Activated CD8-positive, alpha-beta memory T cell treated with anti-CD3 and anti-CD28 coated beads for 36 hours (primary cell): ENCODE measurements around the gene APOD. TPM values are rescaled to one million over a fixed set of nuclear protein-coding genes. Genes with fewer than 3 reads are reported as not detected.

ENCODE experiments used
- CTCF ChIA-PET: fragments of 350-600 bp; sonication (Branson Sonifier 250); formaldehyde crosslinking; loops from one replicate; lab custom pipeline; 2021; ENCODE audit warnings: antibody characterized with exemption; lab: Charles Lee
- POLR2A ChIA-PET: fragments of 350-600 bp; sonication (Branson Sonifier 250); formaldehyde crosslinking; loops from one replicate; lab custom pipeline; 2021; ENCODE audit warnings: antibody characterized with exemption; lab: Charles Lee
- total RNA-seq, 2 experiments: library from RNA; stranded (reverse); gene quantifications; one replicate each; pipeline ENCODE4 v1.2.3, GENCODE V29; 2021

APOD gene
- total RNA-seq, 2 experiments from 2014 or later: not detected

DNA sequence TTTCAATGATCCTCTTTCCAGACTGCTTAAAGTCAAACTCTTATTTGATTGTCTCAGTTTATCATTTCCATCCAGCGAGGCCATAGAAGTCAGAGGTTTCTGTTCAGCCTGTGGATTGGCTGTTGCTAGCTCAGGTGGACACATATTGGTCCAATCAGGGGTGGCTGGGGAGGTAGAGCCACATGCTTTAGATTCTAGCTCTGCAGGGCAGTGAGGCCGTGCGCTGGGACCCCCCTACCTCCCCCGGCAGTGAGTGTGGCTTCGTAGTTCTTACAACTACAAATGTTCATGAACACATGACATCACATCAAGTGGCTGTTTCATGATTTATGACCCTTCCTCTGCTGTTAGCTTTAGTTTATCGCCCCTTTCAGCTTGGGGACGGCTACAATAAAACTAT, 18.0 kb downstream of the APOD start:
- CTCF ChIA-PET: interaction anchor here (1.1 kb wide), 1 partner anchor 10 kb away, joined by 3 read pairs; no protein-coding TSS in a partner anchor
- POLR2A ChIA-PET: no interaction called here

DNA sequence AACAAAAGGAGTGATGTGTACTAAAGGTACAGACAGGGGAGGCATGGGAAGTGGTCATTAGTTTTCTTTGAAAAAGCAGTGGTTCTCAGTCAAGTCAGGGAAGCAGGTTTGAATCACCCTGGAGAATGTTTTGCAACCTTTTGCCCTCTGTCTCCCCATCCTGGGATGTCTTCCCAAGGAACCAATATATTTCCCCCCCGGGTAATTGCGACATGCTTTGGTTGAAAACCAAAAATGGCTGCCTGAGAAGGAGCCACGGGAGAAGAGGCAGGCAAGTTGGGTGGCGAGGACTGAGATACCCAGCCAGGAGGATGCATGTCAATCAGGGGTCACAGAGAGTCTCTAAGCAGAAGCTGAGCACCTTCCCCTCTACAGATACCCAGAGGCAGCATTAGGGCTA, 20.4 kb downstream of the APOD start:
- POLR2A ChIA-PET: no interaction called here
- CTCF ChIA-PET: no interaction called here

DNA sequence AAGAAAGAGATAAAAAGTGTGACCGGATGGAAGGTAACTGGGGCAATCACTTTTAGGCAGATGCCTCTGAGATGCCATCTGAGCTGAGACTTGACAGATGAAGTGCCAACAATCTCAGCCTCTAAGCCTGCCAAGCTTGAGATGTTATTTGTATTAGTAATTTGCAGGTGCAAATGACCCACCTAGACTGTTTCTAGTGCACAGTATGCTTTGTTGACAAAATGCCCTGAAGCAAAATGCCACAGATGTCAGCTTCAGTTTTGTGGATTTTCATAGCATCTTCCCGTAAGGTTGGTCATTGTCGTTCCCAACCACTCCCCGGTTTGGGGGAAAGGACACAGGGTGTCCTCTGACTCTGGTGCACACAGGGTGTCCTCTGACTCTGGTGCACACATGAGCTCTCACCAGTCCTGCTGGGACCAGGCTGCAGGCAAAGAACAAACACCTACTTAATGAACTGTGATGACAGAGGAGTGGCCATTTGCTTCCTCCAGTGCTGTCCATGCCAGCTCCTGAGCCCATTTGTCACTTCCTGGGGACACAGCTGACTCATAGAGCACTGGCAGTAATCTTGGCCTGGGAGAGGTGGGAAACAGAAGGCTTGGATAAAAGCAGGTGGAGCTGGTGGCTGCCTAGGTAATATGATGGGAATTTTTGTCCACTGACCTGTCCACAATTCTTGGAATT, 23.9 kb downstream of the APOD start:
- ChIA-PET CTCF (interaction anchor here (0.7 kb wide), 1 partner anchor 371 kb away, joined by 3 read pairs; no protein-coding TSS in a partner anchor), POLR2A (no interaction called here)

DNA sequence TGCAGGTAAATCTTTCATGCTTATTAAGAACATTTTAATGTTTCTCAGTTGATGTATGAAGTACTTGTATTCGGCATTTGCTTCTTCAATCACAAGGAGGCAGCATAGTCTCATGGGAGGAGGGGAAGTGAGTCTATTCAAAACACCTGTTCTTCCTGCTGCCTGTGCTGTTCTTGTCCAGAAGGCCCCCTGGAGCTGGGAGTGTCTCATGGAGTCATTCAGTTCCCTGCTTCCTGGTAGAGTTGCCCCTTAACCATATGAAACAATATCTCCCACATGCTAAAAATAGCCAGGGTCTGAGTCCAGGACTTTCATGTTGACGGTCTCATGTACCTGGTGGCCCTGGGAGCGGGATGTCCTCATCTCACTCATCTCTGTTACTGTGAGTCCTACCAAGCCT, 25.1 kb downstream of the APOD start:
- CTCF ChIA-PET: interaction anchor here (0.6 kb wide), 2 partner anchors 144 to 303 kb away, joined by 3 to 4 read pairs; no protein-coding TSS in a partner anchor
- POLR2A ChIA-PET: no interaction called here

DNA sequence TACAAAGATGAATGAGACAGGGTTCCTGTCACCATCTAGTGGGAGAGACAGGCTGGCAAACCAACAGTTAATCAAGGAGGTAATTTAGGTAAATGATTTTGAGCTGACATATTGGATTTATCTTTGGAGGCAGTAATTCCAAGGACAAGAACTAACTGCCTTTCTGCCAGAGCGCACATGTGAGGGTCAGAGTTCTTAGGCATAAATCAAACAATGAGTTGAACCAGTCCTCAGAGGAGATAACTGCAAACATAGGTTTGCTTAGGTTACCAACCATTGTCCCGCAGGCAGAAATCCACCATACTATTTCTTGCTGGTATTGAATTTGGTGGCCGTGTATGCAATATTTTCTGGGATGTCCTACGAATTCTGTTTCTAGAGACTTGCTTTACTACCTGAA, 26.4 kb downstream of the APOD start:
- ChIA-PET CTCF (no interaction called here), POLR2A (no interaction called here)

DNA sequence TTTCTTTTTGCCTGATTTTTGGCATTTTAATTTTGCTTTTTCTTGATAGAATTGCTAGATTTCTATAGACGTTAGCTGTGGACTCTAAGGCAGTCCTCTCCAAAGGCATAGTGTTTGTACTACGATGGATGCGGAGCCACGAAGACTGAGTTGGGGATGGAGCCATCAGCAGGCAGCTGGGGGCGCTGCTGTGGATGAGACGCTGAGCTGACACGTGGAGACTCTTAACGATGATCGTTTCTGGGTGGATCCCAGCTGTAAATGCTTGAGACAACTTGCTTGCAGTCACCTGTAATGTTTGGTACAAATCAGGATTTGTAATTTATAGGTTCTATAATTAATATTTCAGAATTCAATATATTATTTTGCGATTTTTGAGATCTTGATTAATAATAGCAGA, 27.4 kb downstream of the APOD start:
- POLR2A ChIA-PET: no interaction called here
- CTCF ChIA-PET: interaction anchor here (1.4 kb wide), 1 partner anchor 10 kb away, joined by 3 read pairs; no protein-coding TSS in a partner anchor

DNA sequence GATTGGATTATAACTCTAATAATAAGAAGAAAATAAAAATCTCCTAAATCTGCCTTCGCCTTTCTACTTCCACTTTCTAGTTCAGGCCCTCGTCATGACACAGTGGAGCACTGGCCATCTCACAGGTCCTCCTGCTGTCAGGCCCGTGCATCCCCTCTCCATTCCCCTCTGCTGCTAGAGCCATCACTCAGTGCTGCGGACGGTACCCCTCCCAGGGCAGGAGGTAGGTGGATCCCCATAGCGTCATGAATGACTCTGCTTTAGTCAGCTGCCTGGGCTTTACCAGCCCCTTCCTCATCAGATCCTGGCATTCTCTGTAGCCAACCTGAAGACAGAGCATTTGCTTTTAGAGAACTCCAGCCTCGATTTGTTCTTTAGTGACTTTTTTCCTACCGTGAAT, 28.6 kb downstream of the APOD start:
- CTCF ChIA-PET: no interaction called here
- POLR2A ChIA-PET: no interaction called here

DNA sequence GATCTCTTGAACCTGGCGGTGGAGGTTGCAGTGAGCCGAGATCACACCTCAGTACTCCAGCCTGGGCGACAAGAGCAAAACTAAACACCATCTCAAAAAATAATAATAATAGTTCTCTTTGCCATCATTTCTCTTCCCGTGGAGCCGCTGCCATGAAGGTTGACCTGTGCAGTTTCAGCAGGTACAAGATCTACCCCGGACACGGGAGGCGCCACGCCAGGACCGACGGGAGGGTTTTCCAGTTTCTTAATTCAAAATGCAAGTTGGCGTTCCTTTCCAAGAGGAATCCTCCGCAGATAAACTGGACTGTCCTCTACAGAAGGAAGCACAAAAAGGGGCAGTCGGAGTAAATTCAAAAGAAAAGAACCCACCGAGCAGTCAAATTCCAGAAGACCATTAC, 29.3 kb downstream of the APOD start:
- ChIA-PET CTCF (no interaction called here), POLR2A (no interaction called here)

DNA sequence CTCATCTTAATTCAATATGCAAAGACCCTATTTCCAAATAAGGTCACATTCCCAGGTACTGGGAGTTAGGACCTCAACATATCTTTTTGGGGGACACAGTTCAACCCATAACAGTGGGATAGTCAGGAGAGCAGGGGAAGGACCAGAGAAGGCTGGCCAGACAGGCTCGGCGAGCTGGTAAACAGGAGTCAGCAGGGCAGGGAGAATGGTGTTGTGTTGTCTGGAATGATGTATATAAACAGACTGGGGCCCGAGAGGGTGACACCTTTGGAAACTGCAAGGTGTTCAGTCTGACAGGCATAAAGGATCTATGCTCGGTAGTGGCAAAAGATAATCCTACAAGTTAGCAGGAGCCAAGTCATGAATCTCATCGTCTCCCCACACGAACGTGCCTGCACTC, 30.5 kb downstream of the APOD start:
- POLR2A ChIA-PET: no interaction called here
- CTCF ChIA-PET: interaction anchor here (1.2 to 1.5 kb wide), 2 partner anchors 15 to 297 kb away, joined by 3 to 6 read pairs; no protein-coding TSS in a partner anchor

DNA sequence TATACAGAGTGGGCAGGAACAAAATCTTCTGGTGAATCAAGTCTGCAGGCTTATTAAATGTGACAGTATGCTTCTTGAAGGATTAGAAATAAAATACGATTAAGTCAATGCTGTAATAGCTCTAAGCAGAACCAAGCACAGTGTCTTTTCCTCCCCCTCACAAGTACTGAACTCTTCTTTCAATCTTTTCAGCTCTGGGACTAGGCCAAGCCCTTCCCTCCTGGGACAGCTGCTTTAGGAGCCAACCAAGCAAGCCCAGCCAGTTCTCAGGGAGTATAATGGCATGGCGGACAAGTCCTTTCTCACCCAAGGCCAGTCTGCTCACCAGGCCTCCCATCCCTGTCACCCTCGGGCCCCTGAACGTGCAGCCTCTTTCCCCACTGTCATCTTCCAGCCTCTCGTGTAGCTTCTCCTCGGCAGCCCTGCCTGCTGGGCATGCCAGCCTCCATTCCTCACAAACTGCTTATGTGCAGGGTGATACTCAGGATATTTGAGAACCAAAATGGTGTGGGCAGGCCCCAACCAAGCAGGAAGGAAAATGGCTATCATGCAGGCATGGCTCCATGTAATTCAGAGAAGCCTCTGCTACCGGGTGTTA, 32.3 kb downstream of the APOD start:
- ChIA-PET CTCF (interaction anchor here (0.8 to 2.0 kb wide), 2 partner anchors 8 to 281 kb away, joined by 3 to 9 read pairs; partner anchors contain the start of genes PPP1R2 and XXYLT1), POLR2A (interaction anchor here (0.6 to 1.6 kb wide), 3 partner anchors 9 to 30 kb away, joined by 3 to 11 read pairs (median 7); no protein-coding TSS in a partner anchor)

DNA sequence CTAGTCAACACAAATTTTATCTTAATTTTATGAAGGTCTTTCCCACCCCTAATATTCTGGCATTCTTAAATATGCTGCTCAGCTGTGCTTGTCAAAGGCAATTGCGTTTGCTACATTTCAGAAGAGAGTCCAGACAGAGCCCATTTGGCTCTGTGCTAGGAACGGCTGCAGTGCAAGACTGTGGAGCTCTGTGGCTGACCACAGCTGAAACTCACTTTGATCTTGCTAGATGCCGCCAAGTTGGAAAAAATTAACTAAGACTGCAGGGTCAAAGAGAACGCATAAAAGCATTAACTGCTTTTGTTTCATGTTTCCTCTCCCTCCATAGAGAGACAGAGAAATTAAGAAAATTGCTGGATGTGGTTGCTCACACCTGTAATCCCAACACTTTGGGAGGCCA, 33.0 kb downstream of the APOD start:
- ChIA-PET CTCF (interaction anchor here (0.6 to 2.0 kb wide), 3 partner anchors 13 to 280 kb away, joined by 4 to 9 read pairs (median 6); partner anchors contain the start of gene XXYLT1), POLR2A (interaction anchor here (1.0 to 1.6 kb wide), 2 partner anchors 8 to 30 kb away, joined by 3 to 7 read pairs; no protein-coding TSS in a partner anchor)

DNA sequence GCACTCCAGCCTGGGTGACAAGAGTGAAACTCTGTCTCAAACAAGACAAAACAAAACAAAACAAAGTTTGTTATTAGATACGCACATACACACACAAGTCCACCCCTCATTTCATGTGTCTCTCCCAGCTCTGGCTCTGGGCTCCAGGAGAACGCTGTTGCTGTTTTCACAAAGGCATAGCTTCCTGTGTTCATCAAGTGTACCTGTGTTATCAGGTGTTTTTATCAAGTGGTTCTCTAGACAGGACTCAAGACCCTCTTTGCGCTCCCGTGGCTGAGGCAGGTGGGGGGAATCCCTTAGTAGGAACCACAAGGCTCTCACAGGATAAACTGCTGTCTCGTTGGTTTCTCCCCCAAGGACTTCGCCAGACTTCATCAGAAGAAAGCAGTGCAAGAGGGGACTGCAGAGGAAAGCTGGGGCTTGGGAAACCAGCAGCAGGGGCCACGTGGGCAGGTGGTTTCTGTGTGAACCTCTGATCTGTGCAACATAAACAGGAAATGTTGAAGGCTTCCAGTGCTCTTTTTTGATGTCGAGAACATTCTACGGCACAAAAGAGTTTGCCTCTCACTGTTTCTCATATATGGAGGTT, 33.7 kb downstream of the APOD start:
- POLR2A ChIA-PET: interaction anchor here (1.5 kb wide), 1 partner anchor 279 kb away, joined by 4 read pairs; the partner anchor contains the start of gene XXYLT1
- CTCF ChIA-PET: interaction anchor here (1.3 to 2.0 kb wide), 2 partner anchors 12 to 279 kb away, joined by 4 to 9 read pairs; partner anchors contain the start of gene XXYLT1

DNA sequence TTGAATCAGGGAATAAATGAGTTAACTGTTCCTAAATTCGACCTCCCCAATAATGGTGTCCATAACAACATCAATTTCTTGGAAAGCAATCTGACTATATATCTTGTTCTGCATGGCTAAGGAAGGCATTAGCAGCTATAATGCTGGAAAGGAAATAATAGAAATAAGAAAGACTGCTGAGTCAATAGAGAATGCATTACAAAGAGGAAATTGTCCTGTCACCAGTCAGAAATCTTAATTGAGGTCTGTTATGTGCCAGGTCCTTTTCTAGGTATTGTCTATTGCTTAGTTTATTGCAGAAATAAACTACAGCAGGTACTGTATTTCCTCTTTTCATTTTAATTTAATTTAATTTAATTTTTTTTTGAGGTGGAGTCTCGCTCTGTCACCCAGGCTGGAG, 34.8 kb downstream of the APOD start:
- ChIA-PET POLR2A (interaction anchor here (1.5 kb wide), 1 partner anchor 278 kb away, joined by 4 read pairs; the partner anchor contains the start of gene XXYLT1), CTCF (interaction anchor here (0.6 kb wide), 1 partner anchor 11 kb away, joined by 4 read pairs; no protein-coding TSS in a partner anchor)

DNA sequence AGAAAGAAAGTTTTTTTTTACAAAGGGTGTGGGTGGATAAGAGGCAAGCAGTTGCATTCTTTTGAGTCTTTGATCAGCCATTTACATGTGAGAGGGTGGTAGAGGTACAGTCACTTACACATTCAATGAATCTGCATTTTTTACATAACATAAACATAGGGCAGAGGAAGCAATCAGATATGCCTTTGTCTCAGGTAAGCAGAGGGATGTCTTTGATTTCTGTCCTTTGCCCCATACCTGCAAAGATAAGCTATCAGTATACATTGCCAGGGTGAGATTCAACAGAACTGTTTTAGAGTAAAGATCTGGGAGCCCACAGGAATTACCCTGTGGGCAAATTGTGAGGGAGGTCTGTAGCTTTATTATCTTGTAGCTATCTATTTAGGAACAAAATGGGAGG, 35.2 kb downstream of the APOD start:
- ChIA-PET CTCF (interaction anchor here (0.6 kb wide), 1 partner anchor 10 kb away, joined by 4 read pairs; no protein-coding TSS in a partner anchor), POLR2A (interaction anchor here (1.5 kb wide), 1 partner anchor 278 kb away, joined by 4 read pairs; the partner anchor contains the start of gene XXYLT1)

DNA sequence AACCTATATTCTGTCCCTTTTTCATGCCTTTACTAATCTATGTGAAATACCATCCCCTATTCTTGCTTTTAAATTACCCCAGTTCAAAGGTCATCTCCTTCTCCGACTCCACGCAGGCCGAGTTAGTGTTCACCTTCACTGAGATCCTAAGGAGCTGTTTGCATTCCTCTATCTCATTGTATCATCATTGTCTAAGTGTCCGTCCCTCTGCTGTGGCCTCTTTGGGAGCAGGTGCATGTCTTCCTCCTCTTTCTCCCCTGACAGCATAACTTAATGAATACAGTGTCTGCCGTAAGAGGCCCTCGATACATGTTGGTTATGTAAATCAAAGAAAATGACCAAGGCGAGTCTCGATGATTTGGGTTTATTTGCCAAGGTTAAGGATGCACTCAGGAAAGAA, 35.7 kb downstream of the APOD start:
- POLR2A ChIA-PET: no interaction called here

DNA sequence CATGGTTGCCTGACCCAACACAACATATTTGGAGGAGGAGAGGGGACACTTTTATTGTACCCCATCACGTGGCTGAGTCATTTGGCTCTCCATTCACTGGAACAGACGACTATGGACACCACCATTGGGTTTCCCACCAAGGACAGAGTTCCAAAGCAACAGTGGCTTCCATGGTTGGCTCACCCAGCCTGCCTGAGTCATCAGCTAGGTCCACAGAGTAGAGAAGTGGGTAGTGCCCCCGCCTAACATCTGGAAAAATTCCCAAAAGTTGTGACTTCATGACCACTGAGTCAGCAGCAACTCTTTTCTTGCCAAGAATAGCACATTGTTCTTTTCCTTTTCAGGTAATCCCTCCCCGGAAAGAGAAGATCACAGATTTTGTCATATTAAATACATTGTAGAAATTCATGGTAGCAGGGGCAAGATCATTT, 37.6 kb downstream of the APOD start:
- CTCF ChIA-PET: interaction anchor here (1.0 kb wide), 1 partner anchor 276 kb away, joined by 4 read pairs; the partner anchor contains the start of gene XXYLT1
- POLR2A ChIA-PET: interaction anchor here (0.7 kb wide), 1 partner anchor 276 kb away, joined by 3 read pairs; no protein-coding TSS in a partner anchor

More for the DNA sequence above, 35.7 kb downstream of the APOD start:
- CTCF ChIA-PET: no interaction called here

DNA sequence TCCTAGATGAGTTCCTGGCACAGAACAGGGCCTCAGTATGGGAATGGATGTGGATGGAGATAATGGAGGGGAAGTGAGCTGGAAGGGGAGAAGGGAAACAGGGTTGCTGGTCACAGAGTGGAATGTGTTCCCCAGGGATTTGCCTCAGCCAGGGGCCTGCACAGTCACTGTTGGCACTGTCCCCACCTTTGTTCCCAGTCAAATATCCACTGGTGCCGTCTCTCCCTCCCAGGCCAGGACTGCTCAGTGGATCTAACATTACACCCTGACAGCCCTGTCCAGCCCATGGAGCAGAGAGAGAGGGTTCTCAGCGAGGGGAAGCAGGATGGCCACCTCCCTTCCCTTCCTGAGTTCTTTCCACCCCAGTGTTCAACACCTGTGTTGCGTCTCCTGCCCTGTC, 39.1 kb downstream of the APOD start:
- POLR2A ChIA-PET: no interaction called here

DNA sequence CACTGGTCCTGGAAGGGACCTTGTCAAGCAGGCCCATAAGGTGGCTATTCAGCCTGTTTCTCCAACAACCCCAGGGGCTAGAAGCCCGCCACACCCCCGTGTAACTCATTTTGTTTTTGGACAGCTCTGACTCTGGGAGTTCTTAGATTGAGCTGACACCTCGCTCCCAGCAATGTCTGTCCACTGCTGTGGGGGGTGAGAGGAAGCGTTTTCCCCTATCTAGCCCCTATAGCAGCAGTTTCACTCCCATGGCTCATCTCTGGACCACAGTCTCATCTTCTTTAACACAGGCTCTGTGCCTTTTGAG, 39.6 kb downstream of the APOD start:
- POLR2A ChIA-PET: no interaction called here
- CTCF ChIA-PET: no interaction called here

More for the DNA sequence above, 39.1 kb downstream of the APOD start:
- CTCF ChIA-PET: no interaction called here
